GM20431 (cell line): ENCODE results near the gene ZNF76.
"Not testable (repeated sequence)": the region's sequence is repeated elsewhere in the genome, so short reads cannot be mapped to it uniquely, and the experiment has no call there.

Experiments used
- in situ Hi-C: fragments of 300-500 bp; cut with MseI, MboI; formaldehyde crosslinking; loops from one replicate; pipeline ENCODE4 v1.15.0; 2020; ENCODE audit warnings: low sequenced_read_pairs; ENCODE audit not compliant: unreplicated experiment

The ZNF76 gene

DNA sequence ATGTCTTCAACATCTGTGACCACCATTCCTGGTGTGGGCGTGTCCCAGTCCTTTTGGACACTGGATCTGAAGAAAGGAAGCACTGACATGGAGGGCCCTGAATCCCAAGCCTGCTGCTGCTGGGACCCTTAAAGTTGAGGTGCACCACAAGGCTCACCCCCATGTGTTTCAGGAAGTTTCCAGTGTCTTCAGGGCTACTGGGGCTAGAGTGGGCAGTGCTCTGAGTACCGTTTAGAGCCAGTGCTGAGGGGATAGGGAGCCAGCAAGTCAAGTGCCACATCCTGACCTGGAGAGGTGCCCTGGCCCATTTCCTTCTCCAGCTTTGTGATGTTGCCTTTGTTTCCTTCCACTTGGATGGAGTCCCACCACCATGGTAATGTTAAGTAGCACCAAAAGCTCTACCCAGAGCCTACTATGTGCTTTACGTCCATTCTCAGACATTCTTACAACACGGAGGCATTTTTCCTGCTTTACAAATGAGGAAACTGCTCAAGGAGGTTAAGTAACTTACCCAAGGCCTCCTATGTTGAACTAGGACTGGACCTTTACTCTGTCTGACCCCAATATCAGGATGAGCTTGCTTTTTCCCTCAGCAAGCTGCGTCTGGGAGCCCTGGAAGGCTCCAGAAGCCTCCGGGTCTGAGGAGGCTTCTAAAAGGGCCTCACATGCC is 37.5 kb downstream of the ZNF76 start:
- in situ Hi-C loops = no loop called here

DNA sequence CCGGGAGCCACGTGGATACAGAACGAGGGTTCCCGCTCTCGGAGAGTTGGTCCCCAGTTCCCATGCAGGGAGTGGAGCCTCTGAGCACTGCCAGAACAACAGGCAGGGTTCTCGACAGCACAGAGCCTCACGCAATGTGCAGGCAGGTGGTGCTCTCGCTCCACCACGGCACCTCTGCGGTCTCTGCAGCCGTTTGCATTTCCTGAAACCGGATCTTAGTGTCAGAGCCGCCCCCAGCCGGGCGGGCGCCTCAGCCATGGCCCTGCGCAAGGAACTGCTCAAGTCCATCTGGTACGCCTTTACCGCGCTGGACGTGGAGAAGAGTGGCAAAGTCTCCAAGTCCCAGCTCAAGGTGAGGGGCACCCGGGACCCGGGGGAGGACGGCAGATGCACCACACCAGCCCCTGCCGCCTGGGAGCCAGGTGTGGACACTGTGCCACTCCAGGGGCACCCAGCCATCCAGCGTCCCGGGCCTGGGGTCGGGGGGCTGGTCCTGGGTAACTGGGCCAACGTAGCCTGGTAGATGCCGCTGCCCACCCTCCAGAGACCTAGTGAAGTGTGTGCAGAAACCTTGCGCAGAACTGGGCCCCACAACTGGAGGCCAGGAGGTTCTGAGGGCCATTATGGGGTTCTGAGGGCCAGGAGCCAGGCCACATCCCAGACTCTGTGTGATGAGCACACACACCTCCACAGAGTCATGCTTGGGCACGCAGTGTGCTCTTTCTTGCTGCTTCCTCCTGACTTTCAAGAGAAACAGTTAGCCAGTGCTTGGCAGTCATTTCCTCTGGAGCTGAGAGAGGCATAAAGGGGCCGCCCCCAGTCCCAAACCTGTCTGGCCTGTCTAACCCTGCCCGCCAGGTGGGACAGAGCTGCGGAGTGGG is 38.3 kb downstream of the ZNF76 start, which contains the start of gene DEF6:
Gene DEF6 (plus strand): TSS at position 218 of the 881 bp plus-strand sequence. CDS start 39 bp downstream, at position 257.
- in situ Hi-C loops = no loop called here

GRCh38 chr6:35298625-35299140 is 39.1 kb downstream of the ZNF76 start:
- in situ Hi-C loops = no loop called here

DNA sequence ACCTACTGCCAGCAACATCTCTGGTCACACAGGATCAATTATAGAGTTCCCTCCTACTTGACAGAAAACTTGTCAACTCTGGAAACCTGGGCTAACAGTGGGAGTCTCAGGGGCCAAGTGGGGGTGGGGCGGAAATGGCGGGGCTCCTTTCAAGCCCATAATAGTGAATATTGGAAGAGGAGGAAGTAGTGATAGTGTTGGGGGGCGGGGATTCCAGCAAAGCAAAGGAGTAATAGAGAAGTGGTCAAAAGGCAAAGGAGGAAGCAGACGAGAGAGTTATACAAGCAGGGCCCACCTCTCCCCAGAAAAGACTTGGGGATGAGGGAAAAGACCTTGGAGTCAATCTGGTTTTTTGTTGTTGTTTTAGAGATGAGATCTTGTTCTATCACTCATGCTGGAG is 40.1 kb downstream of the ZNF76 start:
- in situ Hi-C loops = no loop called here

- in situ Hi-C loops = no loop called here
These were observed 41.3 kb downstream of the ZNF76 start for GRCh38 chr6:35300848-35301247.

DNA sequence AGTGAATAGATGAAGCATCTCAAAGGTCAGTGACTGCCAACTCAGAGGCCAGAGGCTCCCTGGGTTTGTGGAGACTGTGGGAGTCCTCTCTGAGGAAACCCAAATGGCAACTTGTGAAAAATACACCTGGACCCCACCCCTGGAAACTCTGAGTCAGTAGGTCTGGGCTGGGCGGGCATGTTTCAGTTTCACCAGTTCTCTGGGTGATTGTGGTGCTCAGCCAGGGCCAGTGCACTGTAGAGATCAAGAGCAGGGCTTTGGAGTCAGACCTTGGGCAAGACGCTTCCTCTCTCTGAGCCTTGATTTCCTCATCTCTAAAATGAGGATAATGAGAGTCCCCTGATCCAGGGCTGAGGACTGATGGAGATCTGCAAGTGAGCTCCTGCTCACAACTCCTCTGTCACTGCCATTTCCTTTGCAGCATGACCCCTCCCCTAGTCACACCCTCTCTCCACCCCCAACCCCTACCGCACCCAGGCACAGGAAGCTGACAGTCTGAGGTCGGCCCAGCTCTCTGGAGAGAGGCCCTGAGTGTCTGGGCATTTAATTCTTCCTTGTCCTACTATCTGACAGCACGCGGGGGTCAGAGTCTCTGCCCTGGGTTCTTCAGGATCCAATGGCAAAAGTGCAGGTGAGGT is 43.2 kb downstream of the ZNF76 start:
- in situ Hi-C loops = no loop called here

DNA sequence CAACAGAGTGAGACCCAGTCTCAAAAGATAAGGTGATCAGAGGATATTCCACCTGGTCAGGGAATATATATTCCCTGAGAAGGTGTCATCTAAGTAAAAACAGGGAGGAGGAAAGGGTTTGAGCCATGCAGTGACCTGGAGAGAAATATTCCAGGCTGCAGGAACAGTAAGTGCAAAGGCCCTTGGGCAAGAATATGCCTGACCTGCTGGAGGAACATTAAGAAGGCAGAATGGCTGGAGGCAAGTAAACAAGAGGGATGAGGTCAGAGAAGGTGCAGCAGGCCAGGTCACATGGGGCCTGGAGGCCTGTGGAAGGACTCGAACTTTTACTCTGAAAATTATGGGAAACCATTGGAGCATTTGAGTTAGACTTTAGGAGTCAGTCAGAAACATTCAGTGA is 44.8 kb downstream of the ZNF76 start:
- in situ Hi-C loops = no loop called here

- in situ Hi-C loops = no loop called here
These were observed 45.6 kb downstream of the ZNF76 start for GRCh38 chr6:35305117-35305516.

GRCh38 chr6:35307138-35307537 is 47.6 kb downstream of the ZNF76 start:
- in situ Hi-C loops = not testable (repeated sequence)

GRCh38 chr6:35308543-35308942 is 49.0 kb downstream of the ZNF76 start:
- in situ Hi-C loops = not testable (repeated sequence)

- in situ Hi-C loops = no loop called here
These were observed 50.2 kb downstream of the ZNF76 start for GRCh38 chr6:35309611-35310264.

DNA sequence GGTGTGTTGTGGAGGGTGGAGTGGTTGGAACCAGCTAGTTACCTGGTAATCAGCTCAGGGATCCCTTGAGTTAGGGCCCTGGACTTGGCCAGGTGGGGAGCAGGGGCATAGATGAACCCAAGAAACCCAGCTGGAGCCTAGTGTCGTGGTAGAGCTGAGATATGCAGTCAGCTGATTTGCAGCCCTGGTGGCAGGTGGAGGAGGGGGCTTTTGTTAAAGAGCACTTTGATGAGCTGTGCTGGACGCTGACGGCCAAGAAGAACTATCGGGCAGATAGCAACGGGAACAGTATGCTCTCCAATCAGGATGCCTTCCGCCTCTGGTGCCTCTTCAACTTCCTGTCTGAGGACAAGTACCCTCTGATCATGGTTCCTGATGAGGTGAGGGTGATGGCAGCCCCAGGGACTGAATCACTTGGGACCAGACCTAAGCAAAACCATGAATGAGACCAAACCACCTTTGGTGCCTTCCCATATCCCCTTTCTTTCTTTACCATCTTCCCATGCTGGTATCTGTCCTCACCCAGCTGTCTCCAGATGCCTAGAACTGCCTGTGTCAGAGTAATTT is 50.8 kb downstream of the ZNF76 start:
- in situ Hi-C loops = no loop called here

DNA sequence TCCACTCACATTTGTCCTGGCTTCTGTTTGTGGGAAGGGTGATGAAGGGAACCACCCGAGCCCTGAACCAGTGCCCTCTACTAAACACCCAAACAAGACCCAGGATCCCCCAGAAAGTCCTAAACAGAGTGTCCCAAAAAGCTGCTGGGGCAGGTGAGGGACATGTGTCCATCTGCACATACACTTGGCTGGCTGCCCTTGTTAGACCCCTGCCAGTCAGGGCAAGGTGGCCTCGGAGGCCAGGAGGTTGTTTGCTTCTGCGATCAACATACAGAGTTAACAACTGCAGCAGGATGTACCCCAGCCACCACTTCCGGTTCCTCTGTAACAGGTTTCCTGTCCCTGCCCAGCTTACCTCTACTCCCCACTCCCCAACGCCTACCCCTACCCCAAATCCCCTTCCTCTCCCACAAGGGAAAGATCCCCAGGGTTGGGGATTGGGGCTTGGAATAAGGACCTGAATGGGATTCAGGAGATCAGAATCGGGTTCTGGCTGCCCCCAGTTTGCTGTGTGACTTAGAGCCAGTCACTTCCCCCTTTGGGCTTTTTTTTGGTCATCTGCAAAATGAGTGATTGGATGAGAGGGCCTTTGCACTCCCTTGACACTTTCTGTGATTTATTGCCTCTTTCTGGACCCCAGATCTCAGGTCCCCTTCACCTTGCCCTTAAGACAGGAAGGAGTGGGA is 52.0 kb downstream of the ZNF76 start:
- in situ Hi-C loops = no loop called here

DNA sequence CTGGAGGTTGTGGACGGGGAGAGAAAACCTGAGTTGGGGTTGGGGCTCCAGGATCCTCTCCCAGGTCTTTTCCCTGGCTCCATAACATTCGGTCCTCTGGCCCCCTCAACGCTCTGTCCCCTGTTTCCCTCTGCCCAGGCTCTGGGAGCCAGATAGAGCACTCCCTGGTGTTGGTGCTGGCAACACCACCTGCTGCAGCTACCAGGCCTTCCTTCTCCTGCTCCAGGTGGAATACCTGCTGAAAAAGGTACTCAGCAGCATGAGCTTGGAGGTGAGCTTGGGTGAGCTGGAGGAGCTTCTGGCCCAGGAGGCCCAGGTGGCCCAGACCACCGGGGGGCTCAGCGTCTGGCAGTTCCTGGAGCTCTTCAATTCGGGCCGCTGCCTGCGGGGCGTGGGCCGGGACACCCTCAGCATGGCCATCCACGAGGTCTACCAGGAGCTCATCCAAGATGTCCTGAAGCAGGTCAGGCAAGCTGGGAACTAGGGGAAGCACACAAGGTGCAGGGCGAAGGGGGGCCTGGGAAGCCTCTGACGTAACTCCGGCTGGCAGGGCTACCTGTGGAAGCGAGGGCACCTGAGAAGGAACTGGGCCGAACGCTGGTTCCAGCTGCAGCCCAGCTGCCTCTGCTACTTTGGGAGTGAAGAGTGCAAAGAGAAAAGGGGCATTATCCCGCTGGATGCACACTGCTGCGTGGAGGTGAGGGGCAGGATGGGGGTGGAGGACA is 52.7 kb downstream of the ZNF76 start:
- in situ Hi-C loops = no loop called here

DNA sequence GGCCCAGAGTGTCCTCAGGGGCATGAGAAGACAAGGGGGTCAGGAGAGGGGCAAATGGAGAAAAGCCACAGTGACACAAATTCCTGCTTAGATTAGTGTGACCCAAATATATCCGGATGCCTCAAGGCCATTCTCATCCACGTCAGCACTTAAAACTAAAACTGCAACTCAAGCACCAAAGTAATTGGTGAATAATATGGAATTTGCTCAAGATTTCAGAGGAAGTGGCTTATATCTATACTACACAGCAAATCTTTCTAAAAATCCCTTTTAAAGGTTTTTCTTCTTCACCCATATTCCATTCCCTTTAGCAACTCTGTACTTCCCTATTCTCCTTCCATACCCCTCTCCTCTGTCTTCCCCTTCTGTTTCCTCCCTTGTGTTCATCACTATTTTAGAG is 53.3 kb downstream of the ZNF76 start:
- in situ Hi-C loops = no loop called here

DNA sequence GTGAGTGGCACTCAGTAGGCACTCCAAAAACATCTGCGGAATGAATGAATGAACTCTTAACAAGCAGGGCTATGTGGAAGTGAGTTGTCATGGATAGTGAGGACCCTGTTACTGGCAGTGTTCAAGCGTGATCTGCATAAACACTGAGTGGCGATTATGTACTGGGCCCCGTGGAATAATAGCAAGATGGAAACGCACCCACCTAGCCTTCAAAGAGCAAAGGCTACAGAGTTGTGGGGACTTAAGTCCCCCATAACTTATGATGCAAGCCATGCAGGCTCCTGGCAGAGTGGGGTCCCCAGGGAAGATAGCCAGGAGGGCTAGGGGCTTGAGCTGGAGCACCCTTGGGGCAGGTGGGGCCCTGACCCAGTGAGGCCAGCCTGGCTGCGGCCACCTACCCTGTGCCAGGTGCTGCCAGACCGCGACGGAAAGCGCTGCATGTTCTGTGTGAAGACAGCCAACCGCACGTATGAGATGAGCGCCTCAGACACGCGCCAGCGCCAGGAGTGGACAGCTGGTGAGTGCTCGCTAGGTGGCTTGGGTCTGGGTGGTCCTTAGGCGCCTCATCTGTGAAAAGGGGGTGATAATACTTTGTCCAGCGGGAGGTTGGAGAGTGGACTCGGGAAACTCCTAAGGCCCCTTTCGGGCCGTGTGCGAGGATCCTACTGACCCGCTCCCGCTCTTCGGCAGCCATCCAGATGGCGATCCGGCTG is 58.1 kb downstream of the ZNF76 start:
- in situ Hi-C loops = no loop called here

DNA sequence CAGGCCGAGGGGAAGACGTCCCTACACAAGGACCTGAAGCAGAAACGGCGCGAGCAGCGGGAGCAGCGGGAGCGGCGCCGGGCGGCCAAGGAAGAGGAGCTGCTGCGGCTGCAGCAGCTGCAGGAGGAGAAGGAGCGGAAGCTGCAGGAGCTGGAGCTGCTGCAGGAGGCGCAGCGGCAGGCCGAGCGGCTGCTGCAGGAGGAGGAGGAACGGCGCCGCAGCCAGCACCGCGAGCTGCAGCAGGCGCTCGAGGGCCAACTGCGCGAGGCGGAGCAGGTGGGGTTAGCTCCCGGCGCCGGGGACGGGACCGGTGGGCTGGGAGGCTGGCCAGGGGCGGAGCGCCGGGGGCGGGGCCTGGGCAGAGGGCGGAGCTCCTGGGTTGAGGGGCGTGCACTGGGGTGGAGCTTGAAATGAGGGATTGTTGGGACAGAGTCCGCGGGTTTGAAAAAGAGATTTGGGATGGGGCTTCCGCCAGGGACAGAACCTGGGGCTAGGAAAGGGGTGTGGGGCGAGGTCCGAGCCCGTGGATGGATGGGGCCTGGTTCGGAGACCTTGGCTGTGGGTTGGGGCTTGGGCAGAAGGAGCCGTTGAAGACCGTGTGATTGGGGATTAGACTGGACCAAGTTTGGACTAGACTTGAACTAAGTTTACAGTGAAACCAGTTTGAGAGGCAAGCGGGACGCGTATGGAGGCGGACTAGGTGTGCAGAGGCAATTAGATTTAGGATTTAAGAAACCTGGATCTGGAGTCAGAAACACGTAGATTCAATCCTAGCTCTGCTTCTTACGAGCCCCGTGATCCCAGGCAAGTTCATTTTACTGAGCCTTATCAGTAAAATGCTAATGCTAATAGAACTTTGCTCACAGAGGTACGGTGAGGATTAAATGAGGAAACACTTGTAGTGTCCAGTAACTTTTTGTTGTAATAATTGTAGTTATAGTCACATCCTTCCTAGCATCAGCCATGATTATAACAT is 58.9 kb downstream of the ZNF76 start:
- in situ Hi-C loops = no loop called here
